Panc1 (cell line): ENCODE data around the gene SLC16A7. TPM values are rescaled to one million over a fixed set of nuclear protein-coding genes. Genes with fewer than 3 reads are reported as not detected.

Experiments used
- ATAC-seq: fragments of 200-7000 bp; cut with Tn5 transposase; 2 replicates; pipeline ENCODE4 v1.9.1; 2020; ENCODE audit warnings: mild to moderate bottlenecking, moderate library complexity
- BruUV-seq: library from RNA; stranded (reverse); fragments of 400-500 nt; replicated peaks from 2 replicates; lab custom pipeline; 2021; lab: Mats Ljungman, UMichigan
- CTCF ChIA-PET: fragments of 300-600 bp; sonication (Branson Sonifier 250); formaldehyde crosslinking; loops from one replicate; lab custom pipeline; 2022; ENCODE audit warnings: antibody characterized with exemption; lab: Charles Lee
- POLR2A ChIA-PET: fragments of 300-600 bp; sonication (Branson Sonifier 250); formaldehyde crosslinking; loops from one replicate; lab custom pipeline; 2022; ENCODE audit warnings: antibody characterized with exemption; lab: Charles Lee
- DNase-seq: peaks from one replicate; pipeline ENCODE4 v3.0.0-alpha.2; 2010; ENCODE audit warnings: low read depth, low spot score
- H3K27ac ChIP-seq: 2 replicates; pipeline ENCODE4 v1.5.1; 2011; ENCODE audit warnings: mild to moderate bottlenecking, low read length, inconsistent platforms
- H3K27me3 ChIP-seq: fragments of 200-500 bp; sonication (Bioruptor generic); 2 replicates; pipeline ENCODE4 v1.6.0; 2014; ENCODE audit warnings: low read length, inconsistent platforms; ENCODE audit not compliant: control insufficient read depth, insufficient read depth
- H3K36me3 ChIP-seq: fragments of 200-500 bp; sonication (Bioruptor generic); 2 replicates; pipeline ENCODE4 v1.5.1; 2014; ENCODE audit warnings: inconsistent platforms, mild to moderate bottlenecking, low read length, moderate library complexity; ENCODE audit not compliant: control insufficient read depth, insufficient read depth
- H3K4me1 ChIP-seq: 2 replicates; pipeline ENCODE4 v1.5.1; 2011; ENCODE audit warnings: inconsistent platforms, mild to moderate bottlenecking, low read length, moderate library complexity; ENCODE audit not compliant: control insufficient read depth, insufficient read depth
- H3K4me3 ChIP-seq, 2 experiments: 2 replicates each; pipeline ENCODE4 v1.5.1; 2011 to 2012; ENCODE audit warnings: low read depth in 2 of 2, low read length in 2 of 2, mild to moderate bottlenecking in 2 of 2, inconsistent platforms in 1 of 2, moderate library complexity in 1 of 2
- H3K9me3 ChIP-seq: fragments of 200-500 bp; sonication (Bioruptor generic); 2 replicates; pipeline ENCODE4 v1.5.1; 2014; ENCODE audit warnings: low read depth, mild to moderate bottlenecking, inconsistent platforms, low read length, moderate library complexity; ENCODE audit not compliant: control insufficient read depth, insufficient read depth
- POLR2AphosphoS5 ChIP-seq: IDR thresholded peaks from 2 replicates; pipeline ENCODE4 v1.6.1; 2012; ENCODE audit warnings: mild to moderate bottlenecking, low read depth, low read length, moderate library complexity
- SIN3A ChIP-seq: IDR thresholded peaks from 2 replicates; pipeline ENCODE4 v1.6.1; 2012; ENCODE audit warnings: low read depth, mild to moderate bottlenecking, low read length, moderate library complexity, borderline replicate concordance; ENCODE audit not compliant: insufficient read depth
- TCF7L2 ChIP-seq: IDR thresholded peaks from 2 replicates; pipeline ENCODE4 v1.6.1; 2011; ENCODE audit warnings: mild to moderate bottlenecking, low read depth, low read length, inconsistent platforms
- in situ Hi-C: cut with HindIII; loops from 2 replicates; pipeline ENCODE4 v1.10.0; 2016; ENCODE audit warnings: low sequenced_read_pairs, low pct_unique_long_range_greater_than_20kb
- intact Hi-C: fragments of 100-400 bp; cut with micrococcal nuclease; formaldehyde crosslinking; loops from one replicate; pipeline ENCODE4 v1.10.0; 2022; ENCODE audit not compliant: unreplicated experiment
- total RNA-seq: library from RNA; stranded (reverse); gene quantifications from one replicate; pipeline ENCODE4 v1.2.1, GENCODE V29; 2021; ENCODE audit not compliant: unreplicated experiment
- TF ChIP-seq, protein P1 (sequence below): fragments of 450-650 bp; IDR thresholded peaks from 2 replicates; pipeline ENCODE4 v1.5.1; 2017; ENCODE audit warnings: mild to moderate bottlenecking
- TF ChIP-seq, protein P2 (sequence below), 2 experiments: IDR thresholded peaks; 2 replicates each; pipeline ENCODE4 v1.6.1; 2011 to 2012; ENCODE audit warnings: low read depth in 2 of 2, control low read depth in 1 of 2, low read length in 1 of 2, mild to moderate bottlenecking in 1 of 2, moderate library complexity in 1 of 2; ENCODE audit not compliant: insufficient read depth in 1 of 2

SLC16A7 gene
- total RNA-seq, 1 experiment from 2014 or later = 0.33 TPM

DNA sequence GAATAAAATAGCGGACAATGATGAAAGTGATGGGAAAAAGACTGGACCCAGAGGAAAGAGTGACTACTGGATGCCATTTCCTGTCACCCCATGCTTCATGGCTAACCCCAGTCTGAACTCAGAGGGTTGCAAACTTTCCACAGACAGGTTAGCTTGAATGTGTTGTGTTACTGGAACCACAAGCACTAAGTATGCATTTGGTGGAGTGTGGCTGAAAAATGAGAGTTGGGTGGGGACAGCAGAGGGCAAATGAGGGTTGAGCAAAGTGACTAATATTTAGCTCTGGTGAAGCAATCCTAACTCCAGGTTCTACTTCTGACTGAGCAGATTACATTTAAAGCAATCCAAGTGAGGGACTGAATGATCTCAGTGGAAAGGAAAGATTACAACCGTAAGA is 1.6 kb downstream of the SLC16A7 start:
- intact Hi-C loops (no loop called here), in situ Hi-C loops (no loop called here)
- peaks cover 25% of the 10 kb centered on the region for H3K27me3 ChIP-seq
- TF ChIP-seq SIN3A (no peak), TCF7L2 (no peak), POLR2AphosphoS5 (no peak)
- TF ChIP-seq, protein P1, sequence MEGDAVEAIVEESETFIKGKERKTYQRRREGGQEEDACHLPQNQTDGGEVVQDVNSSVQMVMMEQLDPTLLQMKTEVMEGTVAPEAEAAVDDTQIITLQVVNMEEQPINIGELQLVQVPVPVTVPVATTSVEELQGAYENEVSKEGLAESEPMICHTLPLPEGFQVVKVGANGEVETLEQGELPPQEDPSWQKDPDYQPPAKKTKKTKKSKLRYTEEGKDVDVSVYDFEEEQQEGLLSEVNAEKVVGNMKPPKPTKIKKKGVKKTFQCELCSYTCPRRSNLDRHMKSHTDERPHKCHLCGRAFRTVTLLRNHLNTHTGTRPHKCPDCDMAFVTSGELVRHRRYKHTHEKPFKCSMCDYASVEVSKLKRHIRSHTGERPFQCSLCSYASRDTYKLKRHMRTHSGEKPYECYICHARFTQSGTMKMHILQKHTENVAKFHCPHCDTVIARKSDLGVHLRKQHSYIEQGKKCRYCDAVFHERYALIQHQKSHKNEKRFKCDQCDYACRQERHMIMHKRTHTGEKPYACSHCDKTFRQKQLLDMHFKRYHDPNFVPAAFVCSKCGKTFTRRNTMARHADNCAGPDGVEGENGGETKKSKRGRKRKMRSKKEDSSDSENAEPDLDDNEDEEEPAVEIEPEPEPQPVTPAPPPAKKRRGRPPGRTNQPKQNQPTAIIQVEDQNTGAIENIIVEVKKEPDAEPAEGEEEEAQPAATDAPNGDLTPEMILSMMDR = no peak
- TF ChIP-seq, protein P2, sequence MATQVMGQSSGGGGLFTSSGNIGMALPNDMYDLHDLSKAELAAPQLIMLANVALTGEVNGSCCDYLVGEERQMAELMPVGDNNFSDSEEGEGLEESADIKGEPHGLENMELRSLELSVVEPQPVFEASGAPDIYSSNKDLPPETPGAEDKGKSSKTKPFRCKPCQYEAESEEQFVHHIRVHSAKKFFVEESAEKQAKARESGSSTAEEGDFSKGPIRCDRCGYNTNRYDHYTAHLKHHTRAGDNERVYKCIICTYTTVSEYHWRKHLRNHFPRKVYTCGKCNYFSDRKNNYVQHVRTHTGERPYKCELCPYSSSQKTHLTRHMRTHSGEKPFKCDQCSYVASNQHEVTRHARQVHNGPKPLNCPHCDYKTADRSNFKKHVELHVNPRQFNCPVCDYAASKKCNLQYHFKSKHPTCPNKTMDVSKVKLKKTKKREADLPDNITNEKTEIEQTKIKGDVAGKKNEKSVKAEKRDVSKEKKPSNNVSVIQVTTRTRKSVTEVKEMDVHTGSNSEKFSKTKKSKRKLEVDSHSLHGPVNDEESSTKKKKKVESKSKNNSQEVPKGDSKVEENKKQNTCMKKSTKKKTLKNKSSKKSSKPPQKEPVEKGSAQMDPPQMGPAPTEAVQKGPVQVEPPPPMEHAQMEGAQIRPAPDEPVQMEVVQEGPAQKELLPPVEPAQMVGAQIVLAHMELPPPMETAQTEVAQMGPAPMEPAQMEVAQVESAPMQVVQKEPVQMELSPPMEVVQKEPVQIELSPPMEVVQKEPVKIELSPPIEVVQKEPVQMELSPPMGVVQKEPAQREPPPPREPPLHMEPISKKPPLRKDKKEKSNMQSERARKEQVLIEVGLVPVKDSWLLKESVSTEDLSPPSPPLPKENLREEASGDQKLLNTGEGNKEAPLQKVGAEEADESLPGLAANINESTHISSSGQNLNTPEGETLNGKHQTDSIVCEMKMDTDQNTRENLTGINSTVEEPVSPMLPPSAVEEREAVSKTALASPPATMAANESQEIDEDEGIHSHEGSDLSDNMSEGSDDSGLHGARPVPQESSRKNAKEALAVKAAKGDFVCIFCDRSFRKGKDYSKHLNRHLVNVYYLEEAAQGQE (IDR thresholded peaks at IDR 0.05; ENCODE audit: insufficient read depth in 1 of 2, low read depth in 2 of 2, low read length in 1 of 2) = no peak
- ChIA-PET POLR2A (no interaction called here), CTCF (no interaction called here)
- H3K36me3 ChIP-seq = no peaks in the 10 kb centered on the region; the same call in 1 of the 2 replicates
- ATAC-seq (no peak), DNase-seq (no peak)
- H3K4me3 ChIP-seq = peak overlapping the region in 1 of 2 experiments; percentile 63; a peak in 2 of 4 replicates
- no peak overlapping the region for H3K27ac ChIP-seq
- H3K9me3 ChIP-seq = no peaks in the 10 kb centered on the region
- H3K4me1 ChIP-seq = no peaks in the 10 kb centered on the region
- no TSS peak for BruUV-seq

DNA sequence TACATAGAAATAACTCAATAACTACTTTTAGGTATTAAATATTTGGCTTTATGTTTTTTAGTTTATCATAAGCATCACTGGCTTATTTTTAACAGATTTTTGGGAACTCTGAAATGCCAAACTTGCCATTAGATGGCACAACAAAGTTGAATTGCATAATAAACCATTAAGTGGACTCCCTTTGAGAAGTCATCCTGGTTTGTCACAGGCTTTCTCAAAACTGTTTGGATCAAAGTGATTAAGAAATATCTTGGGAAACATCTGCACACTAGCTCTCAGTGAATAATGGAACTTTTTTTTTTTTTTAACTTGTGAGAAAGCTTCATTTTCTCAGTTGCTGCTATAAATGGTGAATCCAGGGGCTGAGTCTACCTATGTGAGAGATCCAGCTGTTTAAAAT is 4.3 kb downstream of the SLC16A7 start:
- no peak overlapping the region for H3K4me3 ChIP-seq
- H3K4me1 ChIP-seq = no peaks in the 10 kb centered on the region
- in situ Hi-C loops = no loop called here
- no peak overlapping the region for H3K27ac ChIP-seq
- ATAC-seq = no peak
- TF ChIP-seq, protein P1 = no peak
- TF ChIP-seq POLR2AphosphoS5 (no peak), SIN3A (no peak), TCF7L2 (no peak)
- TF ChIP-seq, protein P2 (IDR thresholded peaks at IDR 0.05; ENCODE audit: insufficient read depth in 1 of 2, low read depth in 2 of 2, low read length in 1 of 2) = no peak
- H3K9me3 ChIP-seq = no peaks in the 10 kb centered on the region
- ChIA-PET POLR2A (no interaction called here), CTCF (no interaction called here)
- no peaks in the 10 kb centered on the region; the same call in 1 of the 2 replicates for H3K36me3 ChIP-seq
- BruUV-seq = no TSS peak
- no peak for DNase-seq
- intact Hi-C loops = no loop called here
- H3K27me3 ChIP-seq = peaks cover 14% of the 10 kb centered on the region
